Kidney (tissue), 14 donors: ENCODE data around the gene DDX52. TPM values are rescaled to one million over a fixed set of nuclear protein-coding genes. Genes with fewer than 3 reads are reported as not detected.
"Not testable (repeated sequence)": the region's sequence is repeated elsewhere in the genome, so short reads cannot be mapped to it uniquely, and the experiment has no call there.

Experiments used
- DNase-seq, 5 donors: peaks; one replicate each; pipeline ENCODE4 v3.0.0-alpha.2; 2013 to 2020
- FAIRE-seq: peaks from 2 replicates; lab custom pipeline; 2012; peaks lifted over from hg19 to GRCh38; lab: Jason Lieb, UNC
- H3K27ac ChIP-seq, 2 donors: one replicate each; pipeline ENCODE4 v1.7.0; 2013; ENCODE audit warnings: low read depth in 2 of 2, low read length in 2 of 2, inconsistent platforms in 1 of 2
- H3K27me3 ChIP-seq: one replicate; pipeline ENCODE4 v1.7.1; 2013; ENCODE audit warnings: low read length, inconsistent platforms; ENCODE audit not compliant: control insufficient read depth, insufficient read depth
- H3K36me3 ChIP-seq, 3 donors: one replicate each; pipeline versions ENCODE4 v1.7.0 to v1.7.1; 2013; ENCODE audit warnings: low read length in 3 of 3, control low read depth in 1 of 3, inconsistent platforms in 1 of 3; ENCODE audit not compliant: insufficient read depth in 3 of 3, control insufficient read depth in 2 of 3
- H3K4me1 ChIP-seq, 3 donors: one replicate each; pipeline versions ENCODE4 v1.7.0 to v1.7.1; 2013; ENCODE audit warnings: low read length in 3 of 3, inconsistent platforms in 1 of 3, low read depth in 1 of 3; ENCODE audit not compliant: control insufficient read depth in 2 of 3, insufficient read depth in 2 of 3
- H3K4me3 ChIP-seq, 3 donors: one replicate each; pipeline versions ENCODE4 v1.7.0 to v1.8.1; 2013; ENCODE audit warnings: low read length in 3 of 3, control low read depth in 1 of 3, inconsistent platforms in 1 of 3
- H3K9ac ChIP-seq, 3 donors: one replicate each; pipeline versions ENCODE4 v1.7.0 to v1.7.1; 2013; ENCODE audit warnings: low read length in 3 of 3, control low read depth in 1 of 3, inconsistent platforms in 1 of 3
- H3K9me3 ChIP-seq, 3 donors: one replicate each; pipeline versions ENCODE4 v1.7.0 to v1.7.1; 2013; ENCODE audit warnings: low read length in 3 of 3, control low read depth in 1 of 3, inconsistent platforms in 1 of 3; ENCODE audit not compliant: control insufficient read depth in 2 of 3, insufficient read depth in 1 of 3
- CTCF ChIP-seq: IDR thresholded peaks from 3 replicates; pipeline ENCODE4 v1.5.1; 2012; ENCODE audit warnings: mild to moderate bottlenecking, moderate library complexity, borderline replicate concordance; ENCODE audit not compliant: insufficient read depth; ENCODE audit errors: extremely low read depth
- intact Hi-C: fragments of 100-400 bp; cut with DNase I; formaldehyde crosslinking; loops from one replicate; pipeline ENCODE4 v1.11.1; 2022
- polyA plus RNA-seq: library from polyadenylated mRNA; stranded (reverse); fragments of 350-450 nt; fragmentation: Illumina TruSeq; extraction: RNeasy Lipid Tissue Mini Kit (QIAGEN cat#74804); gene quantifications from one replicate; pipeline ENCODE4 v1.2.3, GENCODE V29; 2014; ENCODE audit warnings: low read depth, low replicate concordance; ENCODE audit not compliant: insufficient read depth
- total RNA-seq: library from RNA; stranded (reverse); fragmentation: NEBNext Ultra II Directional; extraction: Animal tissue kit (Norgen Biotek cat#: 25700); gene quantifications from one replicate; pipeline ENCODE4 v1.2.1, GENCODE V29; 2021
- donor health status: control.
- donor health status: control.
- donor health status: control.
- donor health status: control.
- donor health status: control.
- donor health status: DM: yes; HTN: yes; CAD: no.
- donor health status: Normal renal cell carcinoma (clear cell type).

DDX52 gene
- total and polyA plus RNA-seq, 2 donors from 2014 or later: 14.0 to 26.9 TPM

- Histone ChIP-seq H3K4me3 (no peak overlapping the region), H3K27ac (no peak overlapping the region), H3K9ac (no peak overlapping the region), H3K4me1 (no peaks in the 10 kb centered on the region), H3K36me3 (peaks cover 0 to 21% (median 0%) of the 10 kb centered on the region in 3 donors), H3K9me3 (no peaks in the 10 kb centered on the region), H3K27me3 (no peaks in the 10 kb centered on the region)
- TF ChIP-seq CTCF: no peak
- intact Hi-C loops: no loop called here
- FAIRE-seq: no peak
- no peak for DNase-seq
These were observed 40.3 kb upstream of the DDX52 start for GRCh38 chr17:37683454-37683984.

DNA sequence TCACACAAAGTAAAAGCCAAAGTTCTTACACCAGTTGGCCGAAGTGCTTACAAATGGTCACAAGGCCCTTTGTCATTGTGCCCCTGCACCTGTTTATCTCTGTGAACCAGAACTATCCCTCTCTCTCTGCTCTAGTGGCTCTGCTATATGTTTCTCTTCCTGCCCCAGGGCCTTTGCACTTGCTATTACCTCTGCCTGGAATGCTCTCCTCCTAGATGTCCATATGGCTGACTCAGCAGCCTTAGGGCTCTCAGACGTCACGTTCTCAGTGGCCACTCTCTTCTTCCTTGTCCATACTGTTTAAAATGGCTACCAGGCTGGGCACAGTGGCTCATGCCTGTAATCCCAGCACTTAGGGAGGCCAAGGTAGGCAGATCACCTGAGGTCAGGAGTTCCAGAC is 38.8 kb upstream of the DDX52 start:
- DNase-seq: no peak
- Histone ChIP-seq H3K27me3 (no peaks in the 10 kb centered on the region), H3K9ac (no peak overlapping the region), H3K9me3 (no peaks in the 10 kb centered on the region), H3K27ac (no peak overlapping the region), H3K36me3 (peaks cover 0 to 11% (median 0%) of the 10 kb centered on the region in 3 donors), H3K4me3 (no peak overlapping the region), H3K4me1 (no peaks in the 10 kb centered on the region)
- no peak for FAIRE-seq
- no peak for TF ChIP-seq CTCF
- intact Hi-C loops: no loop called here

DNA sequence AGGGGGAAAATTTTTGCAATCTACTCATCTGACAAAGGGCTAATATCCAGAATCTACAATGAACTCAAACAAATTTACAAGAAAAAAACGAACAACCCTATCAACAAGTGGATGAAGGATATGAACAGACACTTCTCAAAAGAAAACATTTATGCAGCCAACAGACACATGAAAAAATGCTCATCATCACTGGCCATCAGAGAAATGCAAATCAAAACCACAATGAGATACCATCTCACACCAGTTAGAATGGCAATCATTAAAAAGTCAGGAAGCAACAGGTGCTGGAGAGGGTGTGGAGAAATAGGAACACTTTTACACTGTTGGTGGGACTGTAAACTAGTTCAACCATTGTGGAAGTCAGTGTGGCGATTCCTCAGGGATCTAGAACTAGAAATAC is 36.7 kb upstream of the DDX52 start:
- H3K27me3 ChIP-seq, DNase-seq, H3K9ac ChIP-seq, H3K36me3 ChIP-seq, H3K9me3 ChIP-seq, H3K4me1 ChIP-seq, FAIRE-seq, H3K27ac ChIP-seq, intact Hi-C loops, H3K4me3 ChIP-seq: not testable (repeated sequence)

DNA sequence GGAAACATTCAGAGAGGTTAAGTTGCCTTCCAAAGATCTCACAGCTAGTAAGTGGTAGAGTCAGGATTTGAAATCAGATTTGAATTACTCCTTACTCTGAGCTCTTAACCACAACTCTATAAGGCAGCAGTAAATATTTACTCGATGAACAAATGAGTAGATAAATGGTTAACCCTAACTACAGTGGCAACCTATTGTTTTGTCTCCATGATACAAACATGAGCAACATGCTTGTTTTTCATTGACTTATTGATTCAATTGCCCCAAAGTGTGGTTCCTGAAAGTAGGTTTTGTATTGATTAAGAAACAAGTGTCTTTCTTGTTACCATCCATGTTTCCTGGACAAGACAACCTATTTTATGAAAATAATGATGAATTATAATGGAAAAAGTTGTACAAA is 34.8 kb upstream of the DDX52 start:
- Histone ChIP-seq H3K9ac (no peak overlapping the region), H3K9me3 (no peaks in the 10 kb centered on the region), H3K4me1 (peaks cover 0 to 4% (median 4%) of the 10 kb centered on the region in 3 donors), H3K27me3 (no peaks in the 10 kb centered on the region), H3K27ac (no peak overlapping the region), H3K4me3 (no peak overlapping the region), H3K36me3 (no peaks in the 10 kb centered on the region)
- DNase-seq (no peak), FAIRE-seq (no peak)
- TF ChIP-seq CTCF: no peak
- intact Hi-C loops: no loop called here
